Osteocyte (in vitro differentiated cells): Measurements from ENCODE around the gene JPH3. TPM values are rescaled to one million over a fixed set of nuclear protein-coding genes. Genes with fewer than 3 reads are reported as not detected.

Experiments
- DNase-seq: peaks from one replicate; pipeline ENCODE4 v3.0.0; 2021; ENCODE audit warnings: mixed read lengths; ENCODE audit not compliant: unreplicated experiment; ENCODE audit errors: extremely low spot score
- H3K27ac Mint-ChIP-seq: one replicate; pipeline ENCODE4 v1.8.0; 2021; ENCODE audit warnings: mild to moderate bottlenecking, mixed read lengths; ENCODE audit not compliant: unreplicated experiment
- H3K27me3 Mint-ChIP-seq: one replicate; pipeline ENCODE4 v1.8.0; 2021; ENCODE audit warnings: mixed read lengths; ENCODE audit not compliant: unreplicated experiment
- H3K36me3 Mint-ChIP-seq: one replicate; pipeline ENCODE4 v1.8.0; 2021; ENCODE audit warnings: mixed read lengths; ENCODE audit not compliant: unreplicated experiment
- H3K4me1 Mint-ChIP-seq: one replicate; pipeline ENCODE4 v1.8.0; 2021; ENCODE audit warnings: mixed read lengths; ENCODE audit not compliant: unreplicated experiment
- H3K4me3 Mint-ChIP-seq: one replicate; pipeline ENCODE4 v1.8.0; 2021; ENCODE audit warnings: mild to moderate bottlenecking, moderate library complexity, mixed read lengths; ENCODE audit not compliant: unreplicated experiment
- H3K9me3 Mint-ChIP-seq: one replicate; pipeline ENCODE4 v1.8.0; 2021; ENCODE audit warnings: mixed read lengths; ENCODE audit not compliant: unreplicated experiment
- CTCF ChIP-seq: fragments of 200-600 bp; sonication (generic); IDR thresholded peaks from 2 replicates; pipeline ENCODE4 v1.5.0; 2021; ENCODE audit warnings: antibody characterized with exemption, mild to moderate bottlenecking, moderate library complexity
- total RNA-seq: library from RNA; stranded (reverse); gene quantifications from 2 replicates; pipeline ENCODE4 v1.2.1, GENCODE V29; 2021

The JPH3 gene
- total RNA-seq, 1 donor from 2014 or later = 2.6 TPM

GRCh38 chr16:87582216-87582965, 19.9 kb upstream of the JPH3 start:
- peak overlapping the region; percentile 97 for H3K27ac Mint-ChIP-seq
- no peaks in the 10 kb centered on the region for H3K9me3 Mint-ChIP-seq

GRCh38 chr16:87582966-87583325, 19.4 kb upstream of the JPH3 start:
- Mint-ChIP-seq H3K36me3 (no peaks in the 10 kb centered on the region), H3K9me3 (no peaks in the 10 kb centered on the region), H3K27me3 (peaks cover 2% of the 10 kb centered on the region), H3K4me1 (peaks cover 58% of the 10 kb centered on the region), H3K27ac (peak overlapping the region; percentile 97), H3K4me3 (no peak overlapping the region)
- no peak for TF ChIP-seq CTCF
- no peak for DNase-seq

More at GRCh38 chr16:87582216-87582965, 19.9 kb upstream of the JPH3 start:
- no peak for DNase-seq
- peaks cover 2% of the 10 kb centered on the region for H3K27me3 Mint-ChIP-seq
- TF ChIP-seq CTCF = no peak
- H3K36me3 Mint-ChIP-seq = no peaks in the 10 kb centered on the region
- H3K4me3 Mint-ChIP-seq = peak overlapping the region; percentile 59
- peaks cover 60% of the 10 kb centered on the region for H3K4me1 Mint-ChIP-seq

- no peak for DNase-seq
- Mint-ChIP-seq H3K9me3 (no peaks in the 10 kb centered on the region), H3K27me3 (peaks cover 2% of the 10 kb centered on the region), H3K4me3 (no peak overlapping the region), H3K27ac (peak overlapping the region; percentile 97), H3K4me1 (peaks cover 52% of the 10 kb centered on the region), H3K36me3 (no peaks in the 10 kb centered on the region)
- TF ChIP-seq CTCF = no peak
These were observed 18.7 kb upstream of the JPH3 start for GRCh38 chr16:87583453-87584131.

GRCh38 chr16:87584271-87584670, 18.0 kb upstream of the JPH3 start:
- Mint-ChIP-seq H3K4me3 (no peak overlapping the region), H3K9me3 (no peaks in the 10 kb centered on the region), H3K27me3 (peaks cover 2% of the 10 kb centered on the region), H3K4me1 (peaks cover 54% of the 10 kb centered on the region), H3K36me3 (no peaks in the 10 kb centered on the region), H3K27ac (no peak overlapping the region)
- TF ChIP-seq CTCF = no peak
- DNase-seq = no peak

- Mint-ChIP-seq H3K9me3 (no peaks in the 10 kb centered on the region), H3K27me3 (peaks cover 3% of the 10 kb centered on the region), H3K36me3 (no peaks in the 10 kb centered on the region), H3K4me1 (peaks cover 49% of the 10 kb centered on the region), H3K4me3 (no peak overlapping the region), H3K27ac (no peak overlapping the region)
- no peak for TF ChIP-seq CTCF
- no peak for DNase-seq
These were observed 17.3 kb upstream of the JPH3 start for GRCh38 chr16:87584975-87585374.
